GM12891 (cell line): ENCODE data around the gene DPM3.

ENCODE experiments used
- DNase-seq: peaks from one replicate; pipeline ENCODE4 v3.0.0; 2011; ENCODE audit warnings: low spot score; ENCODE audit not compliant: insufficient read length
- FAIRE-seq: peaks from 2 replicates; lab custom pipeline; 2011; peaks lifted over from hg19 to GRCh38; lab: Jason Lieb, UNC
- PAX5 ChIP-seq: IDR thresholded peaks from 2 replicates; pipeline ENCODE4 v1.6.1; 2011; ENCODE audit warnings: low read length, moderate library complexity, mild to moderate bottlenecking; ENCODE audit not compliant: insufficient read depth, severe bottlenecking
- POLR2A ChIP-seq: IDR thresholded peaks from 2 replicates; pipeline ENCODE4 v1.6.1; 2011; ENCODE audit warnings: low read depth, low read length, control low read depth
- POLR2AphosphoS5 ChIP-seq: IDR thresholded peaks from 2 replicates; pipeline ENCODE4 v1.6.1; 2011; ENCODE audit warnings: low read depth, low read length, control low read depth
- POU2F2 ChIP-seq: IDR thresholded peaks from 2 replicates; pipeline ENCODE4 v1.6.1; 2011; ENCODE audit warnings: low read depth, mild to moderate bottlenecking, control low read depth, low read length, moderate library complexity
- SPI1 ChIP-seq: IDR thresholded peaks from 2 replicates; pipeline ENCODE4 v1.6.1; 2011; ENCODE audit warnings: low read depth, low read length, control low read depth
- TAF1 ChIP-seq: IDR thresholded peaks from 2 replicates; pipeline ENCODE4 v1.6.1; 2011; ENCODE audit warnings: low read depth, low read length, control low read depth

Gene DPM3

GRCh38 chr1:155094622-155094948 lies 45.7 kb downstream of the DPM3 start:
- FAIRE-seq (no peak), DNase-seq (no peak)
- TF ChIP-seq POLR2A: no peak
- TF ChIP-seq POLR2AphosphoS5: no peak
- TF ChIP-seq POU2F2: no peak
- TF ChIP-seq PAX5: no peak
- TF ChIP-seq TAF1: no peak
- TF ChIP-seq SPI1: no peak

GRCh38 chr1:155093911-155094621 lies 46.3 kb downstream of the DPM3 start:
- FAIRE-seq: peak; percentile 31
- DNase-seq: no peak
- no peak for TF ChIP-seq TAF1
- no peak for TF ChIP-seq PAX5
- no peak for TF ChIP-seq POU2F2
- TF ChIP-seq SPI1: no peak
- TF ChIP-seq POLR2A: no peak
- no peak for TF ChIP-seq POLR2AphosphoS5

GRCh38 chr1:155092641-155093040 lies 47.7 kb downstream of the DPM3 start:
- FAIRE-seq: no peak
- DNase-seq: no peak
- TF ChIP-seq TAF1 (no peak), SPI1 (no peak), PAX5 (no peak), POLR2A (no peak), POLR2AphosphoS5 (no peak), POU2F2 (no peak)

- TF ChIP-seq PAX5: no peak
- no peak for TF ChIP-seq POLR2A
- TF ChIP-seq TAF1: no peak
- TF ChIP-seq POLR2AphosphoS5: no peak
- TF ChIP-seq POU2F2: no peak
- TF ChIP-seq SPI1: no peak
- no peak for DNase-seq
- no peak for FAIRE-seq
Measured at GRCh38 chr1:155092131-155092530, 48.2 kb downstream of the DPM3 start.

GRCh38 chr1:155091071-155092051 lies 49.0 kb downstream of the DPM3 start:
- FAIRE-seq (peak; percentile 94), DNase-seq (peak; percentile 66)
- no peak for TF ChIP-seq PAX5
- no peak for TF ChIP-seq POU2F2
- no peak for TF ChIP-seq SPI1
